ENCODE measurements around the gene MAP3K9.

MAP3K9 gene

GRCh38 chr14:70784886-70785285 is 24.4 kb downstream of the MAP3K9 start:
- no peaks in the 10 kb centered on the region for H3K9me3 ChIP-seq (ENCODE audit: control insufficient read depth, low read length)
- H3K36me3 ChIP-seq (ENCODE audit: control insufficient read depth, insufficient read depth, low read length), result peaks cover 5% of the 10 kb centered on the region
- WGBS, 2 experiments (ENCODE audit: insufficient coverage in 2 of 2), result 86 to 88% methylated on average over 1 to 2 of the region's 2 CpGs
- no peak overlapping the region for H3K27ac ChIP-seq (ENCODE audit: low read depth, low read length, severe bottlenecking)
- no peaks in the 10 kb centered on the region for H3K4me1 ChIP-seq (ENCODE audit: control insufficient read depth, insufficient read depth, low read length, poor library complexity, severe bottlenecking)
- no peak overlapping the region for H3K4me3 ChIP-seq (ENCODE audit: extremely low read depth, insufficient read depth, low read length, poor library complexity, severe bottlenecking)

GRCh38 chr14:70782361-70782760 is 27.0 kb downstream of the MAP3K9 start:
- H3K9me3 ChIP-seq (ENCODE audit: control insufficient read depth, low read length), result no peaks in the 10 kb centered on the region
- no peak overlapping the region for H3K4me3 ChIP-seq (ENCODE audit: extremely low read depth, insufficient read depth, low read length, poor library complexity, severe bottlenecking)
- no peak overlapping the region for H3K27ac ChIP-seq (ENCODE audit: low read depth, low read length, severe bottlenecking)
- peaks cover 5% of the 10 kb centered on the region for H3K36me3 ChIP-seq (ENCODE audit: control insufficient read depth, insufficient read depth, low read length)
- no peaks in the 10 kb centered on the region for H3K4me1 ChIP-seq (ENCODE audit: control insufficient read depth, insufficient read depth, low read length, poor library complexity, severe bottlenecking)
- WGBS, 2 experiments (ENCODE audit: insufficient coverage in 2 of 2), result 100% methylated on average over 1 of the region's 2 CpGs

- no peaks in the 10 kb centered on the region for H3K4me1 ChIP-seq (ENCODE audit: control insufficient read depth, insufficient read depth, low read length, poor library complexity, severe bottlenecking)
- 91 to 93% methylated on average over 9 of the region's 9 CpGs for WGBS, 2 experiments (ENCODE audit: insufficient coverage in 2 of 2)
Observed at GRCh38 chr14:70780396-70781075, 28.8 kb downstream of the MAP3K9 start.

DNA sequence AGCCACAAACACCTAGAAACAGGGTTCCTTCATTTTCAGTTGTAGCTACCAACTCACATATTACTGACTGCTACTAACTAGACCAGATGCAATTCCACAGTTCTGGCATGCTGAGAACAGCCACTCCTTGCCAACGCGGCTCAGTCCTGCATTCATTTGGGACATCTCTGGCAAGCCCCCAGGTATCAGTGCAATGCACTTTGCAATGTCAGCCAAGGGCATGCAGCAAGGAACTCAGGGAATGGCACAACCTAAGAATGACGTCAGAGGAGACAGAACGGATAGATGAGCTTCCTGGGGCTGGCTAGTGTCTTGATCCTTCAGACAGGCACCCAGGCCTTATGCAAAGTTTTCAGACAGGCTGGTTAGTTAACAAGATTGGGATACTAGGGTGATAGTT is 29.6 kb downstream of the MAP3K9 start:
- H3K36me3 ChIP-seq (ENCODE audit: control insufficient read depth, insufficient read depth, low read length), result peaks cover 5% of the 10 kb centered on the region
- no peaks in the 10 kb centered on the region for H3K9me3 ChIP-seq (ENCODE audit: control insufficient read depth, low read length)
- no peaks in the 10 kb centered on the region for H3K4me1 ChIP-seq (ENCODE audit: control insufficient read depth, insufficient read depth, low read length, poor library complexity, severe bottlenecking)
- no peak overlapping the region for H3K4me3 ChIP-seq (ENCODE audit: extremely low read depth, insufficient read depth, low read length, poor library complexity, severe bottlenecking)
- WGBS, 2 experiments (ENCODE audit: insufficient coverage in 2 of 2), result 93% methylated on average over 4 of the region's 4 CpGs
- H3K27ac ChIP-seq (ENCODE audit: low read depth, low read length, severe bottlenecking), result no peak overlapping the region

More at GRCh38 chr14:70780396-70781075, 28.8 kb downstream of the MAP3K9 start:
- Histone ChIP-seq H3K27ac (ENCODE audit: low read depth, low read length, severe bottlenecking) (no peak overlapping the region), H3K4me3 (ENCODE audit: extremely low read depth, insufficient read depth, low read length, poor library complexity, severe bottlenecking) (no peak overlapping the region), H3K36me3 (ENCODE audit: control insufficient read depth, insufficient read depth, low read length) (peaks cover 5% of the 10 kb centered on the region), H3K9me3 (ENCODE audit: control insufficient read depth, low read length) (no peaks in the 10 kb centered on the region)

DNA sequence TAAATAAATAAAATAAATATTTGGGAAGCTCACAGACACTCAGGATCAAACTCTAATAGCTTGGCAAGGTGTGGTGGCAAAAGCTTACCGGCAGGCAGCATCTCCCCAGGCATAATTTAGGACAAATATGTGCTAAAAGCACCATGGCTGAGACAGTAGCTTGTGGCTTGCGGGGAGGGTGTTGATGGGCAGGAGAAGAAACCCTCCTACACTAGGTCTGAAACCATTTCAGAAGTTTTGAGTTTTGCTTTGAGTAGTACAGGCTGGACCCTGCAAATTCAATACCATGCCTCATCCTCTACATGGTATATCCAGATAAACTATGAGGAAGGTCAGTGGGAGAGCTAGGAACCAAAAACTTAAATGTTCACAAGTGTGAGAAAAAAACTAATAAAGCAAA is 33.1 kb downstream of the MAP3K9 start:
- H3K4me3 ChIP-seq (ENCODE audit: extremely low read depth, insufficient read depth, low read length, poor library complexity, severe bottlenecking), result no peak overlapping the region
- no peaks in the 10 kb centered on the region for H3K36me3 ChIP-seq (ENCODE audit: control insufficient read depth, insufficient read depth, low read length)
- WGBS, 2 experiments (ENCODE audit: insufficient coverage in 2 of 2), result 100% methylated on average over 2 of the region's 2 CpGs; no CpG with 5 or more reads in 1 of the 2 experiments
- no peaks in the 10 kb centered on the region for H3K9me3 ChIP-seq (ENCODE audit: control insufficient read depth, low read length)
- H3K4me1 ChIP-seq (ENCODE audit: control insufficient read depth, insufficient read depth, low read length, poor library complexity, severe bottlenecking), result peaks cover 3% of the 10 kb centered on the region
- no peak overlapping the region for H3K27ac ChIP-seq (ENCODE audit: low read depth, low read length, severe bottlenecking)

DNA sequence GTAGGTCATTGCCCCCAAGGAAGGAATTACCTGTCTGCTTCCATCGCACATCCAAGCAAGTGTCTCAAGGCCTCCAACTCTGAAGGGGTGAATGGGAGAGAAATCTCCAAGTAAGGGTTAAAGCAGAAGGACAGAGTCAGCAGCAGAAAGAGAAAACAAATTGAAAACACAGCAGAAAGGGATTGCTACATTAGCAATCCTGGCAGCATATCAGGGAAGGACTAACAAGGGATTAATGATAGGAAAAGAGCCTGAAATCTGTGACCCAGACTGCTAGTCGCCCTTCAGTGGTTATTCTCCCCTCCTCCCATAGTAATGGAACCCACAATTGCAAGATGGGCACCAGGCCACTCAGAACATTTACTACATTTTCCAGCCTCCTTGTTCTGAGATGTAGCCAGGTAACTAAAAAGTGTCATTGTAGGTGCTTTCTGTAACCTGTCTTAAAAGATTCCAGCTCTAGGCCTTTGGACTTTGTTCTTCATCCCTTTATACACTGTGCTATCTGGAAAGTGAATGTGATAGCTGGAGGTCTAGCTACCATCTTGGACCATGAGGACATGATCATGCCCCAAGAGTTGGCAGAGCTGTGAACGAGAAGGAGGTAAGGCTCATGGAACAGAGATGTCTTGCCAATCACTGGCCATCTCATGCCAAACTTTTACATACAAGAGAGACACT is 36.0 kb downstream of the MAP3K9 start:
- Histone ChIP-seq H3K4me3 (ENCODE audit: extremely low read depth, insufficient read depth, low read length, poor library complexity, severe bottlenecking) (no peak overlapping the region), H3K27ac (ENCODE audit: low read depth, low read length, severe bottlenecking) (no peak overlapping the region), H3K9me3 (ENCODE audit: control insufficient read depth, low read length) (no peaks in the 10 kb centered on the region), H3K36me3 (ENCODE audit: control insufficient read depth, insufficient read depth, low read length) (no peaks in the 10 kb centered on the region), H3K4me1 (ENCODE audit: control insufficient read depth, insufficient read depth, low read length, poor library complexity, severe bottlenecking) (peaks cover 3% of the 10 kb centered on the region)
- 100% methylated on average over 1 of the region's 3 CpGs; no CpG with 5 or more reads in 1 of the 2 experiments for WGBS, 2 experiments (ENCODE audit: insufficient coverage in 2 of 2)

DNA sequence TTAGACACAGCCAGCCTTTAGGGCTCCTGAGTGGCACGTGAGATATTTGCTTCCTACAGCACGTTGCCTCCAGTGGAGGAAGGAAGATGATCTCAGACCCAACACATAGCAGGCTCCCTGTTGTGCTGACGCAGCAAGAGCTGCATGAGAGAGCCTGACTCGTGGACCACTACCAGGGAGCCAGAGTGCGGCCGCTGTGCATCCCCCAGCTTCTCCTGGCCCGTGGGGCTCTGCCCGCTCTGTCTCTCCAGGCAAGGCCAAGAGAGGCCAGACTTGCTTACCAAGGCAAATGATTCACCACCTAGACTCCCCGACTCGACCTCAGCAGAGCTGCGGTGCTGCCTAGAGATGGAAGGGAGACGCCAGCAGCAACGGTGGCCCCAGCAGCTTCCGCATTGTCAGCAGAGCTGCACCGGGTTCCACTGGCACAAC is 37.5 kb downstream of the MAP3K9 start:
- Histone ChIP-seq H3K4me3 (ENCODE audit: extremely low read depth, insufficient read depth, low read length, poor library complexity, severe bottlenecking) (no peak overlapping the region), H3K36me3 (ENCODE audit: control insufficient read depth, insufficient read depth, low read length) (no peaks in the 10 kb centered on the region), H3K27ac (ENCODE audit: low read depth, low read length, severe bottlenecking) (no peak overlapping the region), H3K4me1 (ENCODE audit: control insufficient read depth, insufficient read depth, low read length, poor library complexity, severe bottlenecking) (peaks cover 3% of the 10 kb centered on the region), H3K9me3 (ENCODE audit: control insufficient read depth, low read length) (no peaks in the 10 kb centered on the region)
- 53 to 55% methylated on average over 13 to 14 of the region's 15 CpGs for WGBS, 2 experiments (ENCODE audit: insufficient coverage in 2 of 2)

DNA sequence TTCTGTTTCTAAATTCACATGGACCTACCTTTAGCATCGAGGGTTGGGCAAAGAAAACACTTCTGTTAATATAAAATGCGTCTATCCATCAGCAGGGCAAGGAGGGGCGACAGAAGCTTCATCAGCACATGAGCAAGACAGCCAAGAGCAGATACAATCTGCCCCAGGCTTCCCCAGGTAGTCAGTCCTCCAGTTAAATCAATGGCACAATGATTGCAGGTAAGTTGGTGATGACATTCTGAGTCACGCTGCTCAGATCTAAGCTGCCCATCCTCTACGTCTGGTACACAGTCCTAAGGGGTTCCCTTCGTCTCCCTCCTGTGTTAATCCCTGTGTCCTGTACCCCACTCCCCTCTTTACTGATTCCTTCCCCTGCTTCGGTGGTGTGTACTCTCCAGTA is 38.8 kb downstream of the MAP3K9 start:
- H3K4me3 ChIP-seq (ENCODE audit: extremely low read depth, insufficient read depth, low read length, poor library complexity, severe bottlenecking), result no peak overlapping the region
- H3K27ac ChIP-seq (ENCODE audit: low read depth, low read length, severe bottlenecking), result no peak overlapping the region
- 84 to 94% methylated on average over 4 to 5 of the region's 7 CpGs for WGBS, 2 experiments (ENCODE audit: insufficient coverage in 2 of 2)
- peaks cover 3% of the 10 kb centered on the region for H3K4me1 ChIP-seq (ENCODE audit: control insufficient read depth, insufficient read depth, low read length, poor library complexity, severe bottlenecking)
- H3K9me3 ChIP-seq (ENCODE audit: control insufficient read depth, low read length), result no peaks in the 10 kb centered on the region
- H3K36me3 ChIP-seq (ENCODE audit: control insufficient read depth, insufficient read depth, low read length), result no peaks in the 10 kb centered on the region

- H3K4me1 ChIP-seq (ENCODE audit: control insufficient read depth, insufficient read depth, low read length, poor library complexity, severe bottlenecking), result no peaks in the 10 kb centered on the region
- H3K36me3 ChIP-seq (ENCODE audit: control insufficient read depth, insufficient read depth, low read length), result no peaks in the 10 kb centered on the region
- no peak overlapping the region for H3K4me3 ChIP-seq (ENCODE audit: extremely low read depth, insufficient read depth, low read length, poor library complexity, severe bottlenecking)
- no peaks in the 10 kb centered on the region for H3K9me3 ChIP-seq (ENCODE audit: control insufficient read depth, low read length)
- no peak overlapping the region for H3K27ac ChIP-seq (ENCODE audit: low read depth, low read length, severe bottlenecking)
- WGBS, 2 experiments (ENCODE audit: insufficient coverage in 2 of 2), result 90% methylated on average over 1 of the region's 1 CpG; no CpG with 5 or more reads in 1 of the 2 experiments
Observed at GRCh38 chr14:70759398-70759797, 49.9 kb downstream of the MAP3K9 start.

DNA sequence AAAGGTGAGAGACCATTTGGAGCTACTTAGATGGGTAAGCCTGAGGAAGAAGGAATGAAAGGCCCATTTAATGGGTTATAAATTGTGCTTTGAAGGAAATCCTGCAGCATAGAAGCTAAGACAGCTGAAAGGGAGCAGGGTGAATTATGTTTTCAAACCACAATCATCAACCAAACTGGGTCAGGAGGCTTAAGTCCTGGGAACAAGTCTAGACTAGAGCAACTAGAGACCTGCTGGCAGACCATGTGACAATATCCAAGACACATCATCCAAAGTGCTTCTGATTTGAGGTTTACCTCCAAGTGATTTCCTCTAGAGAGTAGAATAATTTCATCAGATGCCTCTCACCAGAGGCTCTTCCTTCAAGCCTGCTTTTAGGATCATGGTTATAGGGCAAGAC is 53.7 kb downstream of the MAP3K9 start:
- Histone ChIP-seq H3K4me3 (ENCODE audit: extremely low read depth, insufficient read depth, low read length, poor library complexity, severe bottlenecking) (no peak overlapping the region), H3K4me1 (ENCODE audit: control insufficient read depth, insufficient read depth, low read length, poor library complexity, severe bottlenecking) (no peaks in the 10 kb centered on the region), H3K36me3 (ENCODE audit: control insufficient read depth, insufficient read depth, low read length) (no peaks in the 10 kb centered on the region), H3K27ac (ENCODE audit: low read depth, low read length, severe bottlenecking) (no peak overlapping the region), H3K9me3 (ENCODE audit: control insufficient read depth, low read length) (no peaks in the 10 kb centered on the region)

DNA sequence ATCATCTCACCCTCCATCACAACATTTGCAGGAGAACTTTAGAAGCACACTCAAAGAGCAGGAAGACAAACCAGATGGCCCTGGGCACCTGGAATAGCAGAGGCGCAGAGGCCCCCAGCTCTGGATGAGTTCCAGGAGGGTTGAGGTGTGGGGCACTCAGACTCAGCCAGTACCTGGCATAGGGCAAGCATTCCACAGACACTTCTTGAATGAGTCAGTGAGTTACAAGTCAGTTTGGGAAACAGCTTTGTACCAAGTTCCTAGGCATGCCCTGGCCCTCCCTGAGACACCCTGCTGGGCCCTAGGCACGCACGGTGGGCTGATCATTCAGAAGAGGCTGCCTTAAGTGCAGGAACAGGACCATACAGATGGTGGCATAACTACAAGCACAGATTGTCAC is 54.3 kb downstream of the MAP3K9 start:
- Histone ChIP-seq H3K36me3 (ENCODE audit: control insufficient read depth, insufficient read depth, low read length) (no peaks in the 10 kb centered on the region), H3K4me3 (ENCODE audit: extremely low read depth, insufficient read depth, low read length, poor library complexity, severe bottlenecking) (no peak overlapping the region), H3K9me3 (ENCODE audit: control insufficient read depth, low read length) (no peaks in the 10 kb centered on the region), H3K27ac (ENCODE audit: low read depth, low read length, severe bottlenecking) (no peak overlapping the region), H3K4me1 (ENCODE audit: control insufficient read depth, insufficient read depth, low read length, poor library complexity, severe bottlenecking) (no peaks in the 10 kb centered on the region)
- WGBS, 2 experiments (ENCODE audit: insufficient coverage in 2 of 2), result 78 to 87% methylated on average over 3 of the region's 3 CpGs

Measured in mesodermal cell (in vitro differentiated cells).